Inflammatory macrophage treated with lipopolysaccharide for 1 hour (primary cell): ENCODE data around the gene BCAR3.

ENCODE experiments used
- DNase-seq, 2 donors: peaks; one replicate each; pipeline ENCODE4 v3.0.0-alpha.2; 2020 to 2022

The BCAR3 gene

GRCh38 chr1:93614541-93614940 lies 67.1 kb downstream of the BCAR3 start:
- no peak for DNase-seq

- no peak for DNase-seq
Observed at GRCh38 chr1:93613898-93614297, 67.7 kb downstream of the BCAR3 start.

- no peak for DNase-seq
Observed at GRCh38 chr1:93612510-93612909, 69.1 kb downstream of the BCAR3 start.

GRCh38 chr1:93611668-93612067 lies 70.0 kb downstream of the BCAR3 start:
- no peak for DNase-seq

GRCh38 chr1:93609536-93609935 lies 72.1 kb downstream of the BCAR3 start:
- DNase-seq: no peak

GRCh38 chr1:93608187-93609109 lies 73.2 kb downstream of the BCAR3 start:
- DNase-seq: no peak

GRCh38 chr1:93607814-93608186 lies 73.8 kb downstream of the BCAR3 start:
- peak; percentile 76 to 88 for DNase-seq

GRCh38 chr1:93605812-93606512 lies 75.7 kb downstream of the BCAR3 start:
- DNase-seq: no peak

- DNase-seq: no peak
Observed at GRCh38 chr1:93605026-93605568, 76.5 kb downstream of the BCAR3 start.

GRCh38 chr1:93604411-93604810 lies 77.2 kb downstream of the BCAR3 start:
- no peak for DNase-seq

- no peak for DNase-seq
Observed at GRCh38 chr1:93603601-93604000, 78.0 kb downstream of the BCAR3 start.

- DNase-seq: no peak
Observed at GRCh38 chr1:93603106-93603505, 78.5 kb downstream of the BCAR3 start.

- no peak for DNase-seq
Observed at GRCh38 chr1:93602101-93602500, 79.5 kb downstream of the BCAR3 start.

GRCh38 chr1:93601686-93602085 lies 80.0 kb downstream of the BCAR3 start:
- no peak for DNase-seq

- no peak for DNase-seq
Observed at GRCh38 chr1:93600663-93601062, 81.0 kb downstream of the BCAR3 start.

- DNase-seq: no peak
Observed at GRCh38 chr1:93599479-93599878, 82.2 kb downstream of the BCAR3 start.

GRCh38 chr1:93598861-93599439 lies 82.7 kb downstream of the BCAR3 start:
- no peak for DNase-seq

- no peak for DNase-seq
Observed at GRCh38 chr1:93598396-93598795, 83.2 kb downstream of the BCAR3 start.

GRCh38 chr1:93597709-93598108 lies 83.9 kb downstream of the BCAR3 start:
- DNase-seq: no peak

GRCh38 chr1:93596329-93597089 lies 85.1 kb downstream of the BCAR3 start:
- DNase-seq: no peak

GRCh38 chr1:93595743-93596142 lies 85.9 kb downstream of the BCAR3 start:
- DNase-seq: no peak

- DNase-seq: no peak
Observed at GRCh38 chr1:93595266-93595665, 86.4 kb downstream of the BCAR3 start.

- no peak for DNase-seq
Observed at GRCh38 chr1:93594603-93594880, 87.1 kb downstream of the BCAR3 start.
